HepG2 (cell line): Measurements from ENCODE around the gene TMEM114. TPM values are rescaled to one million over a fixed set of nuclear protein-coding genes. Genes with fewer than 3 reads are reported as not detected.

Experiments used
- AHR ChIP-seq: IDR thresholded peaks from 2 replicates; pipeline ENCODE4 v1.6.1; 2018; ENCODE audit warnings: missing genetic modification reagents, missing compliant biosample characterization
- ATF7-NPFF ChIP-seq: sonication (generic); formaldehyde crosslinking; IDR thresholded peaks from 2 replicates; pipeline ENCODE4 v1.8.1; 2023; ENCODE audit warnings: mild to moderate bottlenecking, low read depth, missing genetic modification reagents, moderate library complexity
- CC2D1A ChIP-seq: sonication (generic); formaldehyde crosslinking; IDR thresholded peaks from 2 replicates; pipeline ENCODE4 v1.8.1; 2023; ENCODE audit warnings: mild to moderate bottlenecking, missing genetic modification reagents
- EEA1 ChIP-seq: sonication (generic); formaldehyde crosslinking; IDR thresholded peaks from 2 replicates; pipeline ENCODE4 v1.5.1; 2020; ENCODE audit warnings: mild to moderate bottlenecking, missing genetic modification reagents, borderline replicate concordance
- GATAD2A ChIP-seq: IDR thresholded peaks from 2 replicates; pipeline ENCODE4 v1.6.1; 2016
- HNF4A ChIP-seq: sonication (generic); formaldehyde crosslinking; IDR thresholded peaks from 2 replicates; pipeline ENCODE4 v1.4.0; 2020; ENCODE audit warnings: missing genetic modification reagents
- HNRNPK ChIP-seq: fragments of 200-400 bp; formaldehyde crosslinking; IDR thresholded peaks from 2 replicates; pipeline ENCODE4 v1.6.1; 2018; ENCODE audit warnings: low read length, low read depth, moderate library complexity, mild to moderate bottlenecking; ENCODE audit not compliant: poor library complexity, severe bottlenecking
- KLF16 ChIP-seq, 2 experiments: sonication (generic) in 1 of 2; formaldehyde crosslinking in 1 of 2; IDR thresholded peaks; 2 replicates each; pipeline versions ENCODE4 v1.6.1 to v1.8.0; 2016 to 2023; ENCODE audit warnings: missing genetic modification reagents in 2 of 2, missing compliant biosample characterization in 1 of 2
- NR1H2 ChIP-seq: sonication (generic); formaldehyde crosslinking; IDR thresholded peaks from 2 replicates; pipeline ENCODE4 v1.8.1; 2022; ENCODE audit warnings: low read depth, missing genetic modification reagents, borderline replicate concordance
- PITX1 ChIP-seq: sonication (generic); formaldehyde crosslinking; IDR thresholded peaks from 2 replicates; pipeline ENCODE4 v1.5.1; 2020; ENCODE audit warnings: mild to moderate bottlenecking, missing genetic modification reagents
- POLR2AphosphoS5 ChIP-seq: IDR thresholded peaks from 2 replicates; pipeline ENCODE4 v1.6.1; 2012; ENCODE audit warnings: low read depth, low read length
- RARA ChIP-seq: IDR thresholded peaks from 2 replicates; pipeline ENCODE4 v1.6.1; 2016; ENCODE audit warnings: missing genetic modification reagents, missing compliant biosample characterization
- RCOR2 ChIP-seq: IDR thresholded peaks from 2 replicates; pipeline ENCODE4 v1.6.1; 2016; ENCODE audit warnings: missing biosample characterization, missing genetic modification reagents
- RORA ChIP-seq: sonication (generic); formaldehyde crosslinking; IDR thresholded peaks from 2 replicates; pipeline ENCODE4 v1.5.0; 2020; ENCODE audit warnings: mild to moderate bottlenecking, missing genetic modification reagents, moderate library complexity
- SAP130 ChIP-seq: IDR thresholded peaks from 2 replicates; pipeline ENCODE4 v1.6.1; 2016; ENCODE audit warnings: low read depth
- SOX5 ChIP-seq: IDR thresholded peaks from 2 replicates; pipeline ENCODE4 v1.6.1; 2016; ENCODE audit warnings: borderline replicate concordance
- SP2 ChIP-seq: sonication (generic); formaldehyde crosslinking; IDR thresholded peaks from 2 replicates; pipeline ENCODE4 v1.5.1; 2020; ENCODE audit warnings: mild to moderate bottlenecking, missing genetic modification reagents
- TOE1 ChIP-seq: sonication (generic); formaldehyde crosslinking; IDR thresholded peaks from 2 replicates; pipeline ENCODE4 v1.4.0; 2020; ENCODE audit warnings: mild to moderate bottlenecking, missing genetic modification reagents
- ZBTB3 ChIP-seq: sonication (generic); formaldehyde crosslinking; IDR thresholded peaks from 2 replicates; pipeline ENCODE4 v1.4.0; 2020; ENCODE audit warnings: low read depth, mild to moderate bottlenecking, moderate library complexity, missing genetic modification reagents, borderline replicate concordance
- ZMYM4 ChIP-seq: sonication (generic); formaldehyde crosslinking; IDR thresholded peaks from 2 replicates; pipeline ENCODE4 v1.8.1; 2023; ENCODE audit warnings: mild to moderate bottlenecking, missing genetic modification reagents
- ZNF260 ChIP-seq: sonication (generic); formaldehyde crosslinking; IDR thresholded peaks from 2 replicates; pipeline ENCODE4 v1.4.0; 2020; ENCODE audit warnings: missing genetic modification reagents, low read depth, mild to moderate bottlenecking, borderline replicate concordance
- ZNF460 ChIP-seq: sonication (generic); formaldehyde crosslinking; IDR thresholded peaks from 2 replicates; pipeline ENCODE4 v1.5.1; 2020; ENCODE audit warnings: missing genetic modification reagents, mild to moderate bottlenecking, borderline replicate concordance
- ZNF546 ChIP-seq: sonication (generic); formaldehyde crosslinking; conservative IDR thresholded peaks from 2 replicates; pipeline ENCODE4 v1.8.1; 2023; ENCODE audit warnings: mild to moderate bottlenecking, missing genetic modification reagents
- ZNF564 ChIP-seq: sonication (generic); formaldehyde crosslinking; IDR thresholded peaks from 2 replicates; pipeline ENCODE4 v1.8.1; 2023; ENCODE audit warnings: mild to moderate bottlenecking, missing genetic modification reagents
- polyA plus RNA-seq, 8 experiments: library from polyadenylated mRNA; depleted of rRNA in 3 of 8; stranded (reverse) in 7 of 8; unstranded in 1 of 8; fragments of >200 nt; fragmentation: Illumina TruSeq in 4 of 8; extraction: Trizol in 4 of 8; gene quantifications; 2 replicates each; pipeline versions ENCODE4 v1.2.1 to v1.2.3, GENCODE V29; 2011 to 2016; ENCODE audit warnings: low read depth in 4 of 8, missing spikeins in 1 of 8, mixed read lengths in 1 of 8; ENCODE audit not compliant: insufficient read depth in 1 of 8
- total RNA-seq, 5 experiments: library from RNA; depleted of rRNA; stranded (reverse); fragments of >200 nt; fragmentation: Illumina TruSeq; extraction: Trizol; gene quantifications; 2 replicates each; pipeline ENCODE4 v1.2.3, GENCODE V29; 2016; ENCODE audit warnings: low read depth in 1 of 5
- TF ChIP-seq, protein P1 (sequence below): sonication (generic); formaldehyde crosslinking; IDR thresholded peaks from 2 replicates; pipeline ENCODE4 v1.8.0; 2022; ENCODE audit warnings: mild to moderate bottlenecking, missing genetic modification reagents
- TF ChIP-seq, protein P2 (sequence below): IDR thresholded peaks from 2 replicates; pipeline ENCODE4 v1.6.1; 2016
- TF ChIP-seq, protein P3 (sequence below): conservative IDR thresholded peaks from 2 replicates; pipeline ENCODE4 v1.6.1; 2018; ENCODE audit warnings: missing genetic modification reagents

TMEM114 gene
- total and polyA plus RNA-seq, 2 of the 13 experiments (the other 11 are each of a cell fraction or from before 2014, with no cell fraction given) = not detected

DNA sequence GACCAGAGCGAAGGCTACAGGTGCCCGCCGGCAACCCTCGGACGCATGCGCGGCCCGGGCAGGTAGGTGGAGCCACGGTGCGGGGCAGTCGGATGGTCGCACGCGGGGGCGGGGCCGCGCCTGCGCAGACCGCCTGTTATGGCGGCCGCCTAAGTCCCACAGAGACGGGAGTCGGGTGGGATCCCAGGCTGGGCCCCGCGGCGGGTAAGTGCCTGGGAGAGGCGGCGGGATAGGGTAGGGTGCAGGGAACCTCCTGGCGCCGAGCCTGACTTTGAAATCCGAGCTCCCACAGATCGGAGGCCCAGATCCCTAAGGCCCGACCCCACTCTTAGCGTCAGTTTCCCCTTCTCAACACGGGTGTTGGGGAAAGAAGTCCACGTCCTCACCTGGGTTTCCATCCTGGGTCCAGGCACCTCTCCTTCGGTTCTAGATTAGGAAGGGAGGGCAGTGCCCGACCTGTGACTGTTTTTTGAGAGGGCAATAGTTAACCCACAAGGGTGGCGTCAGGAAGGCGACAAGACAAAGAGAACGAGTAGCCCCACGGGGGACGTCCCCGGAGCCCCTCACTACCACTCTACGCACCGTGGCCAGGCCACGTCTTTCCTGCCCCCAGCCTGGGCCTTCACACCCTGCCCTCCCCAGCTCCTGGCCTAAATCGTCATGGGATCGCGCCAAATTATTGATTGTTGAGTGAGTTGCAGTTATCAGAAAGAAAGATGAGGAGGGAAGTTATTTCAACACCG is 31.4 kb upstream of the TMEM114 start, which contains the start of gene METTL22 (continued):
- TF ChIP-seq HNRNPK (no peak), AHR (CRISPR knock-in tag) (peak; percentile 72; the same call in 1 of the 2 replicates), CC2D1A (CRISPR knock-in tag) (0 out of 2 replicates have a peak, but pooled peaks have one; percentile 88), ZNF460 (CRISPR knock-in tag) (no peak), ZNF564 (peak; percentile 70; the same call in 1 of the 2 replicates), ZNF260 (CRISPR knock-in tag) (no peak), SAP130 (CRISPR knock-in tag) (peak; percentile 83), ATF7-NPFF (CRISPR knock-in tag) (peak; percentile 90), RCOR2 (CRISPR knock-in tag) (peak; percentile 47; the same call in 1 of the 2 replicates), SP2 (CRISPR knock-in tag) (no peak), EEA1 (CRISPR knock-in tag) (peak; percentile 94; the same call in 1 of the 2 replicates), ZBTB3 (CRISPR knock-in tag) (no peak), HNF4A (CRISPR knock-in tag) (no peak), RARA (CRISPR knock-in tag) (peak; percentile 36), PITX1 (CRISPR knock-in tag) (peak; percentile 78; the same call in 1 of the 2 replicates), ZMYM4 (CRISPR knock-in tag) (peak; percentile 74; the same call in 1 of the 2 replicates), RORA (CRISPR knock-in tag) (no peak), POLR2AphosphoS5 (peak; percentile 97), KLF16 (CRISPR knock-in tag; IDR thresholded peaks at IDR 0.05) (peak in 1 of 2 experiments; percentile 88; a peak in 2 of 4 replicates), SOX5 (peak; percentile 33; the same call in 1 of the 2 replicates), GATAD2A (CRISPR knock-in tag) (0 out of 2 replicates have a peak, but pooled peaks have one; percentile 39), TOE1 (CRISPR knock-in tag) (peak; percentile 27; the same call in 1 of the 2 replicates), ZNF546 (no peak), NR1H2 (CRISPR knock-in tag) (peak; percentile 51; the same call in 1 of the 2 replicates)
- TF ChIP-seq, protein P1, sequence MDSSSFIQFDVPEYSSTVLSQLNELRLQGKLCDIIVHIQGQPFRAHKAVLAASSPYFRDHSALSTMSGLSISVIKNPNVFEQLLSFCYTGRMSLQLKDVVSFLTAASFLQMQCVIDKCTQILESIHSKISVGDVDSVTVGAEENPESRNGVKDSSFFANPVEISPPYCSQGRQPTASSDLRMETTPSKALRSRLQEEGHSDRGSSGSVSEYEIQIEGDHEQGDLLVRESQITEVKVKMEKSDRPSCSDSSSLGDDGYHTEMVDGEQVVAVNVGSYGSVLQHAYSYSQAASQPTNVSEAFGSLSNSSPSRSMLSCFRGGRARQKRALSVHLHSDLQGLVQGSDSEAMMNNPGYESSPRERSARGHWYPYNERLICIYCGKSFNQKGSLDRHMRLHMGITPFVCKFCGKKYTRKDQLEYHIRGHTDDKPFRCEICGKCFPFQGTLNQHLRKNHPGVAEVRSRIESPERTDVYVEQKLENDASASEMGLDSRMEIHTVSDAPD (CRISPR knock-in tag) = no peak
- TF ChIP-seq, protein P2, sequence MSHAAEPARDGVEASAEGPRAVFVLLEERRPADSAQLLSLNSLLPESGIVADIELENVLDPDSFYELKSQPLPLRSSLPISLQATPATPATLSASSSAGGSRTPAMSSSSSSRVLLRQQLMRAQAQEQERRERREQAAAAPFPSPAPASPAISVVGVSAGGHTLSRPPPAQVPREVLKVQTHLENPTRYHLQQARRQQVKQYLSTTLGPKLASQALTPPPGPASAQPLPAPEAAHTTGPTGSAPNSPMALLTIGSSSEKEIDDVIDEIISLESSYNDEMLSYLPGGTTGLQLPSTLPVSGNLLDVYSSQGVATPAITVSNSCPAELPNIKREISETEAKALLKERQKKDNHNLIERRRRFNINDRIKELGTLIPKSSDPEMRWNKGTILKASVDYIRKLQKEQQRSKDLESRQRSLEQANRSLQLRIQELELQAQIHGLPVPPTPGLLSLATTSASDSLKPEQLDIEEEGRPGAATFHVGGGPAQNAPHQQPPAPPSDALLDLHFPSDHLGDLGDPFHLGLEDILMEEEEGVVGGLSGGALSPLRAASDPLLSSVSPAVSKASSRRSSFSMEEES (CRISPR knock-in tag) = peak; percentile 63; the same call in 1 of the 2 replicates
- TF ChIP-seq, protein P3, sequence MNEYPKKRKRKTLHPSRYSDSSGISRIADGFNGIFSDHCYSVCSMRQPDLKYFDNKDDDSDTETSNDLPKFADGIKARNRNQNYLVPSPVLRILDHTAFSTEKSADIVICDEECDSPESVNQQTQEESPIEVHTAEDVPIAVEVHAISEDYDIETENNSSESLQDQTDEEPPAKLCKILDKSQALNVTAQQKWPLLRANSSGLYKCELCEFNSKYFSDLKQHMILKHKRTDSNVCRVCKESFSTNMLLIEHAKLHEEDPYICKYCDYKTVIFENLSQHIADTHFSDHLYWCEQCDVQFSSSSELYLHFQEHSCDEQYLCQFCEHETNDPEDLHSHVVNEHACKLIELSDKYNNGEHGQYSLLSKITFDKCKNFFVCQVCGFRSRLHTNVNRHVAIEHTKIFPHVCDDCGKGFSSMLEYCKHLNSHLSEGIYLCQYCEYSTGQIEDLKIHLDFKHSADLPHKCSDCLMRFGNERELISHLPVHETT (CRISPR knock-in tag) = no peak
